SIG-M5 treated with dmso at 0.1 percent for 504 hours (cell line): ENCODE data around the gene DNAJB4.
A peak's percentile ranks its signal among the peaks of the same experiment; 100 is the strongest.
"Not testable (repeated sequence)": the region's sequence is repeated elsewhere in the genome, so short reads cannot be mapped to it uniquely, and the experiment has no call there.

Source experiments
- DNase-seq: peaks from one replicate; lab custom pipeline; 2025; ENCODE audit not compliant: unreplicated experiment; lab: John Stamatoyannopoulos, UW

The DNAJB4 gene

GRCh38 chr1:78004719-78005447 lies at the start of gene DNAJB4:
TSS of gene DNAJB4 (plus strand) at chr1:78004939. CDS start at chr1:78005111, 172 bp downstream.
- DNase-seq = peak; percentile 99

- DNase-seq = no peak
These were observed 49.0 kb upstream of the DNAJB4 start for GRCh38 chr1:77955709-77956108.

GRCh38 chr1:77956464-77956863 lies 48.3 kb upstream of the DNAJB4 start:
- no peak for DNase-seq

- no peak for DNase-seq
These were observed 46.3 kb upstream of the DNAJB4 start for GRCh38 chr1:77958391-77958790.

GRCh38 chr1:77958850-77959249 lies 45.9 kb upstream of the DNAJB4 start:
- DNase-seq = no peak

GRCh38 chr1:77961392-77961791 lies 43.3 kb upstream of the DNAJB4 start:
- DNase-seq = no peak

GRCh38 chr1:77966291-77966690 lies 38.4 kb upstream of the DNAJB4 start:
- DNase-seq = no peak

GRCh38 chr1:77970192-77970591 lies 34.5 kb upstream of the DNAJB4 start:
- DNase-seq = no peak

- no peak for DNase-seq
These were observed 32.7 kb upstream of the DNAJB4 start for GRCh38 chr1:77972080-77972479.

- DNase-seq = peak; percentile 12
These were observed 29.4 kb upstream of the DNAJB4 start for GRCh38 chr1:77975386-77975785.

GRCh38 chr1:77975907-77976306 lies 28.8 kb upstream of the DNAJB4 start:
- no peak for DNase-seq

- peak; percentile 27 for DNase-seq
These were observed 28.2 kb upstream of the DNAJB4 start for GRCh38 chr1:77976433-77977076.

GRCh38 chr1:77977989-77978292 lies 26.8 kb upstream of the DNAJB4 start:
- no peak for DNase-seq

GRCh38 chr1:77978293-77978968 lies 26.3 kb upstream of the DNAJB4 start:
- DNase-seq = peak; percentile 93

- peak; percentile 99 for DNase-seq
These were observed 25.5 kb upstream of the DNAJB4 start, which contains the start of gene FUBP1 for GRCh38 chr1:77978969-77979876. TSS of gene FUBP1 (minus strand) at chr1:77979072. CDS start at chr1:77979004, 68 bp downstream.

- DNase-seq = not testable (repeated sequence)
These were observed 21.3 kb upstream of the DNAJB4 start for GRCh38 chr1:77983352-77983996.

- DNase-seq = no peak
These were observed 20.8 kb upstream of the DNAJB4 start for GRCh38 chr1:77983997-77984355.

GRCh38 chr1:77984629-77985028 lies 20.1 kb upstream of the DNAJB4 start:
- no peak for DNase-seq

- peak; percentile 14 for DNase-seq
These were observed 17.9 kb upstream of the DNAJB4 start for GRCh38 chr1:77986810-77987209.

- DNase-seq = no peak
These were observed 16.8 kb upstream of the DNAJB4 start for GRCh38 chr1:77987919-77988318.

- no peak for DNase-seq
These were observed 15.0 kb upstream of the DNAJB4 start for GRCh38 chr1:77989744-77990143.
